WTC11 (cell line): Measurements from ENCODE around the gene NUAK1.

Experiments
- ESRRA ChIP-seq: sonication (generic); formaldehyde crosslinking; IDR thresholded peaks from 2 replicates; pipeline ENCODE4 v1.8.1; 2022; ENCODE audit warnings: mild to moderate bottlenecking, missing genetic modification reagents, borderline replicate concordance
- KAT7 ChIP-seq: sonication (generic); formaldehyde crosslinking; IDR thresholded peaks from 2 replicates; pipeline ENCODE4 v1.8.1; 2023; ENCODE audit warnings: missing genetic modification reagents, mild to moderate bottlenecking, borderline replicate concordance
- NFYB ChIP-seq: sonication (generic); formaldehyde crosslinking; conservative IDR thresholded peaks from 2 replicates; pipeline ENCODE4 v1.8.0; 2022; ENCODE audit warnings: low read depth, missing genetic modification reagents
- NR3C1 ChIP-seq: sonication (generic); formaldehyde crosslinking; conservative IDR thresholded peaks from 2 replicates; pipeline ENCODE4 v1.8.1; 2023; ENCODE audit warnings: low read depth, mild to moderate bottlenecking, missing genetic modification reagents
- SMAD3 ChIP-seq: sonication (generic); formaldehyde crosslinking; IDR thresholded peaks from 2 replicates; pipeline ENCODE4 v1.8.0; 2022; ENCODE audit warnings: missing genetic modification reagents, mild to moderate bottlenecking, borderline replicate concordance
- SP1 ChIP-seq: sonication (generic); formaldehyde crosslinking; conservative IDR thresholded peaks from 2 replicates; pipeline ENCODE4 v1.8.1; 2022; ENCODE audit warnings: missing genetic modification reagents
- TEAD1 ChIP-seq: sonication (generic); formaldehyde crosslinking; IDR thresholded peaks from 2 replicates; pipeline ENCODE4 v1.8.0; 2022; ENCODE audit warnings: mild to moderate bottlenecking, missing genetic modification reagents
- TEAD4 ChIP-seq: sonication (generic); formaldehyde crosslinking; IDR thresholded peaks from 2 replicates; pipeline ENCODE4 v1.8.0; 2022; ENCODE audit warnings: mild to moderate bottlenecking, missing genetic modification reagents
- ZBTB21 ChIP-seq: sonication (generic); formaldehyde crosslinking; IDR thresholded peaks from 2 replicates; pipeline ENCODE4 v1.8.1; 2023; ENCODE audit warnings: mild to moderate bottlenecking, missing genetic modification reagents, borderline replicate concordance
- ZNF232 ChIP-seq: sonication (generic); formaldehyde crosslinking; IDR thresholded peaks from 2 replicates; pipeline ENCODE4 v1.8.0; 2022; ENCODE audit warnings: mild to moderate bottlenecking, missing genetic modification reagents
- TF ChIP-seq, protein P1 (sequence below): fragments of 200-600 bp; IDR thresholded peaks from 2 replicates; pipeline ENCODE4 v1.8.0; 2022; ENCODE audit warnings: antibody characterized with exemption
- TF ChIP-seq, protein P2 (sequence below): sonication (generic); formaldehyde crosslinking; IDR thresholded peaks from 2 replicates; pipeline ENCODE4 v1.8.0; 2022; ENCODE audit warnings: mild to moderate bottlenecking, missing genetic modification reagents
- TF ChIP-seq, protein P3 (sequence below): sonication (generic); formaldehyde crosslinking; conservative IDR thresholded peaks from 2 replicates; pipeline ENCODE4 v1.8.1; 2022; ENCODE audit warnings: mild to moderate bottlenecking, missing genetic modification reagents
- TF ChIP-seq, protein P4 (sequence below): sonication (generic); formaldehyde crosslinking; IDR thresholded peaks from 2 replicates; pipeline ENCODE4 v1.8.1; 2023; ENCODE audit warnings: mild to moderate bottlenecking, missing genetic modification reagents

DNA sequence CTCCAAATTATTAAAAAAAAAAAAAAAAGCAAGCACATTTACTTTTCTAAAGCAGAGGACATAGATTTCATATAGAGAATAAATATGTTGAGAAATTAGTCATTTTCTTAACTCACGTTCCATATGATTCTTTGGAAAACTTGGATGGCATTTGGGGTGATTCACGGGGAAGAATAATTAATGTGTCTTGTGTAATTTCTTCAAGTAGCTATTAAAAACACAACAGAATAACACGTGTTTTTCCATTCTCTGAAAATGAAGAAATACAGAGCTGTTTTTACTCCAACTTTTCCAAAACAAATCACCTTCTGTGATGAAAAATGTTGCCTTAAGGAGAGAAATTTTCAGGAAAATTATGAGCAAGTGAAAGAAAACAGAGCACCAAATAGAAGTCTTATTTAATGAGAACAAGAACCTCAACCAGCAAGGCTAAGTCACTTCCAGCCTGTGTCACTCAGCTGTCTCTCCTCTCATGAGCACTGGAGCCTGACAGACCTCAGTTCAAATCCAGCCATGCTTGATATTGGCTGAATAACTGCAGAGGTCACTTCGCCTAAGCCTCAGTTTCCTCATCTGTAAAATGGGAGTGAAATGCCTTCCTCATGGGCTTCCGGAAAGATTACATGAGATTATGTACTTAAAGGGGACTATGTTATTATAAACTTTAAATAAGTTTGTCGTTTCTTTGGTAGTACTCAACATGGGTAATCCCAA is 42.8 kb upstream of the NUAK1 start:
- TF ChIP-seq NR3C1 (CRISPR knock-in tag) (no peak), SMAD3 (CRISPR knock-in tag) (no peak), SP1 (CRISPR knock-in tag) (no peak), ESRRA (CRISPR knock-in tag) (no peak), ZNF232 (CRISPR knock-in tag) (no peak), NFYB (no peak), TEAD4 (CRISPR knock-in tag) (no peak), ZBTB21 (CRISPR knock-in tag) (no peak), TEAD1 (CRISPR knock-in tag) (no peak), KAT7 (CRISPR knock-in tag) (no peak)
- TF ChIP-seq, protein P1, sequence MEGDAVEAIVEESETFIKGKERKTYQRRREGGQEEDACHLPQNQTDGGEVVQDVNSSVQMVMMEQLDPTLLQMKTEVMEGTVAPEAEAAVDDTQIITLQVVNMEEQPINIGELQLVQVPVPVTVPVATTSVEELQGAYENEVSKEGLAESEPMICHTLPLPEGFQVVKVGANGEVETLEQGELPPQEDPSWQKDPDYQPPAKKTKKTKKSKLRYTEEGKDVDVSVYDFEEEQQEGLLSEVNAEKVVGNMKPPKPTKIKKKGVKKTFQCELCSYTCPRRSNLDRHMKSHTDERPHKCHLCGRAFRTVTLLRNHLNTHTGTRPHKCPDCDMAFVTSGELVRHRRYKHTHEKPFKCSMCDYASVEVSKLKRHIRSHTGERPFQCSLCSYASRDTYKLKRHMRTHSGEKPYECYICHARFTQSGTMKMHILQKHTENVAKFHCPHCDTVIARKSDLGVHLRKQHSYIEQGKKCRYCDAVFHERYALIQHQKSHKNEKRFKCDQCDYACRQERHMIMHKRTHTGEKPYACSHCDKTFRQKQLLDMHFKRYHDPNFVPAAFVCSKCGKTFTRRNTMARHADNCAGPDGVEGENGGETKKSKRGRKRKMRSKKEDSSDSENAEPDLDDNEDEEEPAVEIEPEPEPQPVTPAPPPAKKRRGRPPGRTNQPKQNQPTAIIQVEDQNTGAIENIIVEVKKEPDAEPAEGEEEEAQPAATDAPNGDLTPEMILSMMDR, result no peak
- TF ChIP-seq, protein P2, sequence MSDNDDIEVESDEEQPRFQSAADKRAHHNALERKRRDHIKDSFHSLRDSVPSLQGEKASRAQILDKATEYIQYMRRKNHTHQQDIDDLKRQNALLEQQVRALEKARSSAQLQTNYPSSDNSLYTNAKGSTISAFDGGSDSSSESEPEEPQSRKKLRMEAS (CRISPR knock-in tag), result no peak
- TF ChIP-seq, protein P3, sequence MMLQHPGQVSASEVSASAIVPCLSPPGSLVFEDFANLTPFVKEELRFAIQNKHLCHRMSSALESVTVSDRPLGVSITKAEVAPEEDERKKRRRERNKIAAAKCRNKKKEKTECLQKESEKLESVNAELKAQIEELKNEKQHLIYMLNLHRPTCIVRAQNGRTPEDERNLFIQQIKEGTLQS (CRISPR knock-in tag), result no peak
- TF ChIP-seq, protein P4, sequence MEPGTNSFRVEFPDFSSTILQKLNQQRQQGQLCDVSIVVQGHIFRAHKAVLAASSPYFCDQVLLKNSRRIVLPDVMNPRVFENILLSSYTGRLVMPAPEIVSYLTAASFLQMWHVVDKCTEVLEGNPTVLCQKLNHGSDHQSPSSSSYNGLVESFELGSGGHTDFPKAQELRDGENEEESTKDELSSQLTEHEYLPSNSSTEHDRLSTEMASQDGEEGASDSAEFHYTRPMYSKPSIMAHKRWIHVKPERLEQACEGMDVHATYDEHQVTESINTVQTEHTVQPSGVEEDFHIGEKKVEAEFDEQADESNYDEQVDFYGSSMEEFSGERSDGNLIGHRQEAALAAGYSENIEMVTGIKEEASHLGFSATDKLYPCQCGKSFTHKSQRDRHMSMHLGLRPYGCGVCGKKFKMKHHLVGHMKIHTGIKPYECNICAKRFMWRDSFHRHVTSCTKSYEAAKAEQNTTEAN (CRISPR knock-in tag), result no peak
